PFSK-1 (cell line): ENCODE measurements around the gene CYP26C1.

Experiments used
- FOXP2 ChIP-seq: optimal IDR thresholded peaks from 2 replicates; pipeline ENCODE3; 2011; ENCODE audit warnings: borderline replicate concordance, control low read depth, inconsistent platforms; ENCODE audit not compliant: insufficient read depth; ENCODE audit errors: extremely low read length, extremely low read depth
- POLR2AphosphoS5 ChIP-seq: IDR thresholded peaks from 2 replicates; pipeline ENCODE4 v1.6.1; 2012; ENCODE audit warnings: low read depth, mild to moderate bottlenecking, control low read depth, low read length, moderate library complexity
- REST ChIP-seq, 2 experiments: IDR thresholded peaks; 2 replicates each; pipeline versions ENCODE4 v1.6.1 to v1.8.0; 2011 to 2012; ENCODE audit warnings: low read depth in 2 of 2, low read length in 2 of 2, control low read depth in 1 of 2, inconsistent platforms in 1 of 2, mild to moderate bottlenecking in 1 of 2, moderate library complexity in 1 of 2; ENCODE audit not compliant: insufficient read depth in 1 of 2
- SIN3A ChIP-seq: IDR thresholded peaks from 2 replicates; pipeline ENCODE4 v1.6.1; 2012; ENCODE audit warnings: mild to moderate bottlenecking, low read length, moderate library complexity, borderline replicate concordance; ENCODE audit not compliant: insufficient read depth
- TAF1 ChIP-seq: IDR thresholded peaks from 2 replicates; pipeline ENCODE4 v1.6.1; 2012; ENCODE audit warnings: low read length, control low read depth, borderline replicate concordance; ENCODE audit not compliant: insufficient read depth

CYP26C1 gene

GRCh38 chr10:93073539-93074146 is 13.0 kb downstream of the CYP26C1 start, which contains the start of gene CYP26A1:
TSS of gene CYP26A1 (plus strand) at chr10:93073893. CDS start at chr10:93073935, 42 bp downstream.
- no peak for TF ChIP-seq REST (IDR thresholded peaks at IDR 0.05; ENCODE audit: insufficient read depth in 1 of 2, low read depth in 2 of 2, low read length in 2 of 2)
- TF ChIP-seq TAF1 = no peak
- TF ChIP-seq SIN3A = no peak

DNA sequence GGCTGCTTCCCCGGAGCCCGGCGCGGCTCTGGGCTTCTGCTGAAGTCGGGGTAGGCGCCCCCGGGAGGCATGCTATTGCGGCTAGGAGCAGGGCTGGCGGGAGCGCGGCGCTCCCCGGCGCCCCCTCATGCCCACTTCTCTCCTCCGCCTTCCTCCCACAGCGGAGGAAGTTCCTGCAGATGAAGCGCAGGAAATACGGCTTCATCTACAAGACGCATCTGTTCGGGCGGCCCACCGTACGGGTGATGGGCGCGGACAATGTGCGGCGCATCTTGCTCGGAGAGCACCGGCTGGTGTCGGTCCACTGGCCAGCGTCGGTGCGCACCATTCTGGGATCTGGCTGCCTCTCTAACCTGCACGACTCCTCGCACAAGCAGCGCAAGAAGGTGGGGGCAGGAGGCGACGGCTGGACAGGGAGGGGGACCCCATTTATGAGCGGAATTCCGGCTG is 13.6 kb downstream of the CYP26C1 start:
- TF ChIP-seq TAF1 (no peak), SIN3A (no peak), POLR2AphosphoS5 (no peak), REST (IDR thresholded peaks at IDR 0.05; ENCODE audit: insufficient read depth in 1 of 2, low read depth in 2 of 2, low read length in 2 of 2) (no peak), FOXP2 (no peak)

DNA sequence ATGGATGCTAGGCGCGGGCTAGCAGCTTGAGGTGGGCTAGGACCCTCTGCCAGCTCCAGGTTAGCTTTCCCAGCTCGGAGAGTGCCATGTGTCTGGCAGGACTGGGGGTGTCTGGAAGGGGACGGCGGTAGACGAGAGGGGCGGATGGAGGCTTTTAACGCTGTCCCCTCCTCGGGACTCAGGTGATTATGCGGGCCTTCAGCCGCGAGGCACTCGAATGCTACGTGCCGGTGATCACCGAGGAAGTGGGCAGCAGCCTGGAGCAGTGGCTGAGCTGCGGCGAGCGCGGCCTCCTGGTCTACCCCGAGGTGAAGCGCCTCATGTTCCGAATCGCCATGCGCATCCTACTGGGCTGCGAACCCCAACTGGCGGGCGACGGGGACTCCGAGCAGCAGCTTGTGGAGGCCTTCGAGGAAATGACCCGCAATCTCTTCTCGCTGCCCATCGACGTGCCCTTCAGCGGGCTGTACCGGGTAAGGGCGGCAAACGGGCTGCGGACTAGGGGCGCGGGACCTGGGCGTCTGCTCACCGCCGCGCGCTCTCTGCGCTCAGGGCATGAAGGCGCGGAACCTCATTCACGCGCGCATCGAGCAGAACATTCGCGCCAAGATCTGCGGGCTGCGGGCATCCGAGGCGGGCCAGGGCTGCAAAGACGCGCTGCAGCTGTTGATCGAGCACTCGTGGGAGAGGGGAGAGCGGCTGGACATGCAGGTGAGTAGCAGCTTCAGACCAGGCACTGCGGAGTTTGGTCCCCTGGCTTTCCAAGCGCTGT is 14.2 kb downstream of the CYP26C1 start:
- TF ChIP-seq TAF1 (no peak), POLR2AphosphoS5 (no peak), FOXP2 (no peak), REST (IDR thresholded peaks at IDR 0.05; ENCODE audit: insufficient read depth in 1 of 2, low read depth in 2 of 2, low read length in 2 of 2) (no peak), SIN3A (no peak)

DNA sequence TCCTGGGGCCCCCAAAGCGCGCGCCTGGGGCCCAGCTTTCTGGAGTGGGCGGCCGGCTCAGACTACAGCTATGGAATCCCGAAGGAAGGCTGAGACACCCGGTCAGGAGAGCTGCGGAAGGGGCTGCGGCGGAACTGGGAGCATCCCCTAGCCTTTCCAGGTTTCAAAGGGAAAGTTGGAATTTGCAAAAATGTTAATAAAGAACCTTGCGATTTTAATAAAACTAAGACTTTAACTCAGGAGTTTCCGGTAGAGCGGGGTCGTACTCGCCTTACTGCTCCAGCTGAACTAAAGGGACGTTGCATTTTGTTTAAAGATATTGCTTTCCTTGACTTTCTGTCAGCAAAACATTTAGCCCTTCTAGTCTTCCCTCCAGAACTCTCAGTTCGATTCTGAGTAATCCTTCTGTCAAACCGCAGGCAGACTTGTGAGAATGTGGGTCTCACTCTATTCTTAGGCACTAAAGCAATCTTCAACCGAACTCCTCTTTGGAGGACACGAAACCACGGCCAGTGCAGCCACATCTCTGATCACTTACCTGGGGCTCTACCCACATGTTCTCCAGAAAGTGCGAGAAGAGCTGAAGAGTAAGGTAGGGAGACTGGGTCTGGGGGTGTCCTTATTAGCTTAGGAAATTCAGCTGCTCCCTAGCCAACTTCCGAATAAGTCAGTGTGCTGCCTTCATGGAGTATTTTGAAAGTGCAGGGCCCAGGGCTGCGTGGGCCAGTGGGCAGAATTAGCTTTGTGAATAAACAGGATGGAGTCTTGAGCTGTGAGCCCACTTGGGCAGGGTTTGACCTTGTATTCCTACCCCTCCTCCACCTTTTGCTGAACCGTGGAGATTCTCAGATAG is 15.0 kb downstream of the CYP26C1 start:
- TF ChIP-seq FOXP2 = no peak
- TF ChIP-seq REST (IDR thresholded peaks at IDR 0.05; ENCODE audit: insufficient read depth in 1 of 2, low read depth in 2 of 2, low read length in 2 of 2) = no peak
- TF ChIP-seq SIN3A = no peak
- no peak for TF ChIP-seq TAF1
- no peak for TF ChIP-seq POLR2AphosphoS5
